H9 (cell line): ENCODE results near the gene OAS3. TPM values are rescaled to one million over a fixed set of nuclear protein-coding genes. Genes with fewer than 3 reads are reported as not detected.

Experiments
- DNase-seq: peaks from one replicate; pipeline ENCODE4 v3.0.0-alpha.2; 2017
- H2AFZ ChIP-seq: one replicate; pipeline ENCODE4 v1.6.1; 2013; ENCODE audit warnings: mild to moderate bottlenecking, low read length, control low read depth, moderate library complexity
- H2AK5ac ChIP-seq: 2 replicates; pipeline ENCODE4 v1.6.1; 2013; ENCODE audit warnings: low read length, control low read depth, mixed read lengths; ENCODE audit not compliant: insufficient read length
- H2BK120ac ChIP-seq: one replicate; pipeline ENCODE4 v1.6.1; 2013; ENCODE audit warnings: low read depth, mild to moderate bottlenecking, low read length, control low read depth, inconsistent platforms; ENCODE audit not compliant: poor library complexity, severe bottlenecking
- H2BK12ac ChIP-seq: 2 replicates; pipeline ENCODE4 v1.6.1; 2013; ENCODE audit warnings: low read length, control low read depth, mixed read lengths, low read depth; ENCODE audit not compliant: insufficient read length
- H2BK15ac ChIP-seq: 2 replicates; pipeline ENCODE4 v1.6.1; 2013; ENCODE audit warnings: low read depth, low read length, control low read depth
- H2BK20ac ChIP-seq: one replicate; pipeline ENCODE4 v1.6.1; 2013; ENCODE audit warnings: low read depth, mild to moderate bottlenecking, low read length, control low read depth, inconsistent platforms; ENCODE audit not compliant: poor library complexity, severe bottlenecking
- H2BK5ac ChIP-seq: 2 replicates; pipeline ENCODE4 v1.6.1; 2013; ENCODE audit warnings: low read length, control low read depth, mixed read lengths; ENCODE audit not compliant: insufficient read length
- H3K14ac ChIP-seq: 2 replicates; pipeline ENCODE4 v1.6.1; 2013; ENCODE audit warnings: low read length, control low read depth; ENCODE audit not compliant: insufficient read depth
- H3K18ac ChIP-seq: 2 replicates; pipeline ENCODE4 v1.6.1; 2013; ENCODE audit warnings: low read depth, mild to moderate bottlenecking, mixed read lengths, low read length, control low read depth; ENCODE audit not compliant: insufficient read length
- H3K23ac ChIP-seq: 2 replicates; pipeline ENCODE4 v1.6.1; 2013; ENCODE audit warnings: low read length, control low read depth, mixed read lengths, low read depth; ENCODE audit not compliant: insufficient read length
- H3K23me2 ChIP-seq: 2 replicates; pipeline ENCODE4 v1.6.1; 2013; ENCODE audit warnings: low read depth, mild to moderate bottlenecking, mixed read lengths, low read length, control low read depth; ENCODE audit not compliant: insufficient read length, poor library complexity, severe bottlenecking
- H3K27ac ChIP-seq: 2 replicates; pipeline ENCODE4 v1.5.1; 2013; ENCODE audit warnings: low read length, control low read depth, mixed read lengths, low read depth; ENCODE audit not compliant: insufficient read length
- H3K27me3 ChIP-seq: 2 replicates; pipeline ENCODE4 v1.6.1; 2013; ENCODE audit warnings: low read length, control low read depth, inconsistent platforms; ENCODE audit not compliant: insufficient read depth
- H3K4ac ChIP-seq: 2 replicates; pipeline ENCODE4 v1.6.1; 2013; ENCODE audit warnings: low read depth, mild to moderate bottlenecking, control low read depth, inconsistent platforms, low read length, moderate library complexity
- H3K4me1 ChIP-seq: 2 replicates; pipeline ENCODE4 v1.6.1; 2013; ENCODE audit warnings: low read length, control low read depth, inconsistent platforms; ENCODE audit not compliant: insufficient read depth
- H3K4me2 ChIP-seq: 2 replicates; pipeline ENCODE4 v1.6.1; 2013; ENCODE audit warnings: low read length, control low read depth, mixed read lengths; ENCODE audit not compliant: insufficient read length, insufficient read depth
- H3K56ac ChIP-seq: 2 replicates; pipeline ENCODE4 v1.6.1; 2013; ENCODE audit warnings: low read depth, mild to moderate bottlenecking, mixed read lengths, low read length, control low read depth; ENCODE audit not compliant: insufficient read length
- H3K79me1 ChIP-seq: 2 replicates; pipeline ENCODE4 v1.6.1; 2013; ENCODE audit warnings: low read depth, mild to moderate bottlenecking, moderate library complexity, low read length, control low read depth, inconsistent platforms; ENCODE audit not compliant: insufficient read depth, poor library complexity, severe bottlenecking
- H3K79me2 ChIP-seq: 2 replicates; pipeline ENCODE4 v1.6.1; 2013; ENCODE audit warnings: low read length, control low read depth, inconsistent platforms; ENCODE audit not compliant: insufficient read depth
- H3K9ac ChIP-seq: 2 replicates; pipeline ENCODE4 v1.6.1; 2013; ENCODE audit warnings: low read length, control low read depth, mixed read lengths; ENCODE audit not compliant: insufficient read length; ENCODE audit errors: extremely low read depth
- H3K9me3 ChIP-seq: one replicate; pipeline ENCODE4 v1.6.1; 2013; ENCODE audit warnings: low read depth, low read length, inconsistent platforms; ENCODE audit not compliant: control insufficient read depth
- H3T11ph ChIP-seq: one replicate; pipeline ENCODE4 v1.6.1; 2013; ENCODE audit warnings: mild to moderate bottlenecking, low read length, control low read depth, inconsistent platforms
- H4K20me1 ChIP-seq: one replicate; pipeline ENCODE4 v1.6.1; 2013; ENCODE audit not compliant: control insufficient read depth, insufficient read length, insufficient read depth
- H4K5ac ChIP-seq: 2 replicates; pipeline ENCODE4 v1.6.1; 2013; ENCODE audit warnings: low read depth, mild to moderate bottlenecking, mixed read lengths, low read length, control low read depth; ENCODE audit not compliant: insufficient read length
- H4K8ac ChIP-seq: replicated peaks from 2 replicates; pipeline ENCODE4 v1.6.1; 2013; ENCODE audit warnings: low read length, control low read depth, mixed read lengths, low read depth; ENCODE audit not compliant: insufficient read length
- H4K91ac ChIP-seq: 2 replicates; pipeline ENCODE4 v1.6.1; 2013; ENCODE audit warnings: low read depth, mild to moderate bottlenecking, moderate library complexity, mixed read lengths, low read length, control low read depth; ENCODE audit not compliant: insufficient read length
- H3K27ac Mint-ChIP-seq, 3 experiments: 2 replicates in 2 of 3; 3 replicates in 1 of 3; pipeline ENCODE4 v1.8.0; 2020 to 2021; ENCODE audit warnings: mixed read lengths in 3 of 3, mild to moderate bottlenecking in 1 of 3, moderate library complexity in 1 of 3
- H3K27me3 Mint-ChIP-seq: 2 replicates; pipeline ENCODE4 v1.8.0; 2021; ENCODE audit warnings: low read depth, mild to moderate bottlenecking, moderate library complexity, mixed read lengths
- H3K36me3 Mint-ChIP-seq, 3 experiments: 2 replicates in 2 of 3; 3 replicates in 1 of 3; pipeline ENCODE4 v1.8.0; 2020 to 2021; ENCODE audit warnings: low read depth in 3 of 3, mixed read lengths in 3 of 3; ENCODE audit not compliant: insufficient read depth in 1 of 3
- H3K4me1 Mint-ChIP-seq, 2 experiments: 2 replicates each; pipeline ENCODE4 v1.8.0; 2020; ENCODE audit warnings: mixed read lengths in 2 of 2
- H3K4me3 Mint-ChIP-seq, 2 experiments: 2 replicates in 1 of 2; 3 replicates in 1 of 2; pipeline ENCODE4 v1.8.0; 2020 to 2021; ENCODE audit warnings: mild to moderate bottlenecking in 2 of 2, mixed read lengths in 2 of 2, moderate library complexity in 1 of 2
- H3K9me3 Mint-ChIP-seq, 2 experiments: 2 replicates in 1 of 2; 3 replicates in 1 of 2; pipeline ENCODE4 v1.8.0; 2020; ENCODE audit warnings: mild to moderate bottlenecking in 2 of 2, mixed read lengths in 2 of 2, moderate library complexity in 1 of 2
- CTCF ChIP-seq: fragments of 200-600 bp; sonication (generic); conservative IDR thresholded peaks from 3 replicates; pipeline ENCODE4 v1.8.0; 2021; ENCODE audit warnings: antibody characterized with exemption, mild to moderate bottlenecking
- WGBS: extraction: QIAGEN DNeasy Blood & Tissue Kit; methylation state at CpG from one replicate; pipeline ENCODE4 v1.1.7; 2013; ENCODE audit warnings: missing lambda C conversion rate, low lambda C conversion rate, mixed read lengths; ENCODE audit not compliant: insufficient read length; ENCODE audit errors: extremely low coverage; 5-methylcytosine and 5-hydroxymethylcytosine counted together
- total RNA-seq: library from RNA; stranded (reverse); gene quantifications from 2 replicates; pipeline ENCODE4 v1.2.1, GENCODE V29; 2021

Gene OAS3
- total RNA-seq, 1 experiment from 2014 or later: 0.81 TPM

- H4K91ac ChIP-seq: no peak overlapping the region
- H2BK15ac ChIP-seq: no peak overlapping the region
- H3K9me3 ChIP-seq: no peaks in the 10 kb centered on the region
- no peak overlapping the region for H2BK5ac ChIP-seq
- no peak overlapping the region for H3K4ac ChIP-seq
- no peaks in the 10 kb centered on the region for H3K23me2 ChIP-seq
- Mint-ChIP-seq H3K27ac (peak overlapping the region in 1 of 3 experiments; percentile 62; a peak in 1 of 7 replicates), H3K36me3 (peaks cover 0 to 14% (median 9%) of the 10 kb centered on the region in 3 experiments; a peak in 4 of 7 replicates), H3K4me1 (peaks cover 17 to 18% of the 10 kb centered on the region in 2 experiments), H3K4me3 (no peak overlapping the region), H3K9me3 (peaks cover 22% of the 10 kb centered on the region in 2 experiments), H3K27me3 (peaks cover 6% of the 10 kb centered on the region)
- H3K23ac ChIP-seq: no peak overlapping the region
- no peak overlapping the region for H2BK12ac ChIP-seq
- whole genome bisulfite sequencing: no CpG with 5 or more reads among the region's 3 CpGs
- H3T11ph ChIP-seq: no peak overlapping the region
- H2BK20ac ChIP-seq: no peak overlapping the region
- H4K8ac ChIP-seq: no peak overlapping the region
- H3K56ac ChIP-seq: no peak overlapping the region
- H3K4me2 ChIP-seq: no peak overlapping the region
- H3K79me2 ChIP-seq: no peaks in the 10 kb centered on the region
- H4K20me1 ChIP-seq: no peaks in the 10 kb centered on the region
- TF ChIP-seq CTCF: no peak
- H3K14ac ChIP-seq: no peak overlapping the region
- H4K5ac ChIP-seq: no peak overlapping the region
- no peak overlapping the region for H3K18ac ChIP-seq
- H2AK5ac ChIP-seq: no peak overlapping the region
- H3K79me1 ChIP-seq: no peaks in the 10 kb centered on the region
- H3K27me3 ChIP-seq: no peaks in the 10 kb centered on the region
- H3K9ac ChIP-seq: no peak overlapping the region
- H2AFZ ChIP-seq: no peak overlapping the region
- no peak overlapping the region for H3K27ac ChIP-seq
- H2BK120ac ChIP-seq: no peak overlapping the region
- no peak for DNase-seq
- no peaks in the 10 kb centered on the region for H3K4me1 ChIP-seq
Measured at GRCh38 chr12:112929715-112930114, 8.6 kb upstream of the OAS3 start.
